GM21367 (cell line): ENCODE data around the gene PRRC1.
A peak's percentile ranks its signal among the peaks of the same experiment; 100 is the strongest.
"Not testable (repeated sequence)": the region's sequence is repeated elsewhere in the genome, so short reads cannot be mapped to it uniquely, and the experiment has no call there.

Experiments
- ATAC-seq: cut with Tn5 transposase; IDR thresholded peaks from one replicate; pipeline ENCODE4 v1.9.1; 2021; ENCODE audit not compliant: unreplicated experiment

The PRRC1 gene

GRCh38 chr5:127540553-127540952, 23.1 kb downstream of the PRRC1 start:
- not testable (repeated sequence) for ATAC-seq

DNA sequence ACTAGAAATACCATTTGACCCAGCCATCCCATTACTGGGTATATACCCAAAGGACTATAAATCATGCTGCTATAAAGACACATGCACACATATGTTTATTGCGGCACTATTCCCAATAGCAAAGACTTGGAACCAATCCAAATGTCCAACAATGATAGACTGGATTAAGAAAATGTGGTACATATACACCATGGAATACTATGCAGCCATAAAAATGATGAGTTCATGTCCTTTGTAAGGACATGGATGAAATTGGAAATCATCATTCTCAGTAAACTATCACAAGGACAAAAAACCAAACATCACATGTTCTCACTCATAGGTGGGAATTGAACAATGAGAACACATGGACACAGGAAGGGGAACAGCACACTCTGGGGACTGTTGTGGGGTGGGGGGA, 27.8 kb downstream of the PRRC1 start:
- ATAC-seq: not testable (repeated sequence)

DNA sequence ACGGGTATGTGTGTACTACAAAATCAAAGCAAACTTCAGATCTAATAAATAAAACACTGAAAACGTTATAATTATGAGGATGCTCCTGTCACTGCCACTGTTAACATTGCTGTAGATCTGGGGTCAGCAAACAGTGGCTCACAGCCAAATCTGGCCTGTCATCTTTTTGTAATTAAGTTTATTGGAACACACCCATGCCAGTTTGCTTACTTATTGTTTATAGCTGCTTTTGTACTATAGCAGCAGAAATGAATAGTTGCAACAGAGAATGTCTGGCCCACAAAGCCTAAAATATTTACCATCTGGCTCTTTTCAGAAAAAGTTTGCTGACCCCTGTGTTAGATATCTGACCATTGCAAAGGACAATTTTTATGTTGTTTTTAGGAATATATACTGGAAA, 32.1 kb downstream of the PRRC1 start:
- ATAC-seq: no peak

GRCh38 chr5:127550652-127551409, 33.4 kb downstream of the PRRC1 start:
- no peak for ATAC-seq

- no peak for ATAC-seq
These were observed 34.1 kb downstream of the PRRC1 start for GRCh38 chr5:127551410-127552041.

DNA sequence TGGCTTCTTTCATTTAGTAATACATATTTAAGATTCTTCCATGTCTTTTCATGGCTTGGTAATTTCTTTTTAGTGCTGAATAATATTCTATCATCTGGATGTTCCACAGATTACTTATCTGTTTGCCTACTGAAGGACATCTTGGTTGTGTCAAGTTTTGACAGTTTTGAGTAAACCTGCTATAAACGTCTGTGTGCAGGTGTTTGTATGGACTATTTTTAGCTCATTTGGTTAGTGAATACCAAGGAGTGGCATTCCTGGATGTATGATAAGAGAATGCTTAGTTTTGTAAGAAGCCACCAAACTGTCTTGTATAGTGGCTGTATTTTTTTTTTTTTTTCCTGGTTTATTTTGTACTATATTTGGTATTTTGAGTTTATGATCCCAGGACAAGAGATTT, 38.4 kb downstream of the PRRC1 start:
- ATAC-seq: no peak

DNA sequence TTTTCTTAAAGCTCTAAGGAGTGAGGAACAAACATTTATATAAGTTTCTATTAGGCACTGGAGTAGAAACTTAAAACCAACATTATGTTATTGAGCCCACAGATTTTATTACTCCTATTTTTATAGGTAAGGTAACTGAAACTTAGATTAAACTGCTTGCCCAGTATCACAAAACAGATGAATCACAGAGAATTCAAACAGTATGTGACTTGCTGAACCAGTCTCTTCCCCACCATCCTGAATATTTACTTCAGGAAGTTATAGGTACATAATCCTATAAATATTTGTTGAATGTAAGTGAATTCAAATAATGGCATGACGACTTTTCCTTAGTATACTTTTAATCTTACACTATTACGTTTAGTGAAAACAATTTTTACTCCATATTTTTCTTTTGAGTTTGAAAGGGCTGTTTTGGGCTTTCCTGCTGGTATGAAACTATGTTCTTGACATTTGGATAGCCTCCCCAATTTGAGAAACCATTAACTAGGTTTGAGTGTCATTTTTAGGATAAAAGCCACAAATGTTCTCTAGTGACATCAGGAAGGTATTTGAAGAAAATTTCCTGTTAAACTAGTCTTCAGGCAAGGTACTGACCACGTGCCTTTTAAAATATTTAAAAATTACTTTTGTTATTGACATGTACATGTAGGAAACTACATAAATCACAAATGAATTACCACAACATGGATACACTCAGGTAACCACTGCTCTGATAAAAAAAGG, 39.3 kb downstream of the PRRC1 start:
- ATAC-seq: no peak

DNA sequence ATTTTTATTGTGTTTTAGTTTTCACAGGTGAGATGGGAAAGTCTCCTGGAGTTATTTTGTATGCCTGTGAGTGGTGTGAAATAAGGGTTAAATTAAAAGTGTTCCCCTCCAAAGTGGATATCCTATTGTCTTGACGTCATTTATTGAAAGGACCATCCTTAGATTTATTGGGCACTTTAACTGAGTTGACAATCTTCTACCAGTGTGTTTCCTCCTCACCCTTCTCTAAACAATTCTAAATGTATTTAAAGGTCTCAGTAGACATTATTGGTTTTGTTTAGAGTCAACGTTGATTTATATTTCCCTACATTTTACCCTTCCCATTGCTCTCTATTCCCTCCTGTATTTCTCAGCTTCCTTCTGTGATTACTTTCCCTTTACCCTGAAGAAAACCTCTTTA, 40.8 kb downstream of the PRRC1 start:
- ATAC-seq: no peak

- ATAC-seq: no peak
These were observed 43.8 kb downstream of the PRRC1 start for GRCh38 chr5:127561254-127561653.

GRCh38 chr5:127562252-127562651, 44.8 kb downstream of the PRRC1 start:
- no peak for ATAC-seq

DNA sequence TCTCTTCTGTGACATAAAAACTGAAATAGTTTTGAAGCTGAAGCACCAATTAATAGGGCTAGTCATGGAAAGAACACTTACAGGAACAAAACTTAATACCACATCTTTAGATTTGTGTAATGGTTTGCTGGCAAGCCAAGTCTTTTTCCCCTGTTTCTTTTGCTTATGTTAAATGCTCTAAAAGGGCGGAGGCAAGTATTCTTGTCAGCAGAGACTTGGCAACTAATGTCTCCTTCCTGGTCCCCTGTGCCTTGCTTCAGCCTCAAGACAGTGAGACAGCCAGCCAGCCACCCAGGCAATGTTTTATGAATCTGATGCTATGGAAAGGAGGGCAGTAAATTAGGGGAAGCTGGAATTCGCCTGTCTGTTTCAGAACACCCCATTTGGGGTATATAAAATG, 45.7 kb downstream of the PRRC1 start:
- ATAC-seq: no peak

GRCh38 chr5:127564002-127564769, 46.7 kb downstream of the PRRC1 start:
- peak; percentile 44 for ATAC-seq

DNA sequence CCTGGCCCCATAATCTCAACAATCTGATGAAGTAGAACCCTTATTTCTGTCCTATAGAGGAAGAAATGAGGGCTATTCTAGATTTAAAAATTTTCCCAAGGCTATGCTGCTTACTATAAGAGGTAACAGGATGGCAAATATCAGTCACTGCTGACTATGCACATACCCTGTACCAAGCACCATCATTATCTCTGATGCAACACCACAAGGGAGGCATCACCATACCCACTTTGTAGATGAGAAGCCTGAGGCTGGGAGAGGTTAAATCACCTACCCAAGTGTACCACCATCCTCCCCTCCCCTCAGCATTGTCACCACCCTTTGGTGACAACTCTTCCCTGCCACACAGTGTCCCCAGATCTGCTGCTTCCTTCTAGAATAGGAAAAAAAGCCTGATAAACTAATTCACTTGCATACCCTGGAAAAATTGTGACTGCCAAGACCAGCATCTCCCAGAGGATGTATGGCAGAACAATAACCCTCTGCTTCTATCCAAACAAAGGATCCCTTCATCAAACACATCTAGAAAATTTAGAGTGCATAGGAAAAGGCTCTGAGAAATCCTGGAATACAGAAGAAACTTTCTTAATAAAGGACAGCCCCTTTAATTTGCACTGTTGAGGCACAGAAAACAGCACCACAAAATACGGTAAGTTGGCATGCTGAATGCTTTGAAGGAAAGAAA, 48.3 kb downstream of the PRRC1 start:
- ATAC-seq: no peak

- peak; percentile 68 for ATAC-seq
These were observed 49.8 kb downstream of the PRRC1 start for GRCh38 chr5:127567026-127567768.

- ATAC-seq: no peak
These were observed 50.7 kb downstream of the PRRC1 start for GRCh38 chr5:127568166-127568565.

GRCh38 chr5:127569471-127569870, 52.0 kb downstream of the PRRC1 start:
- not testable (repeated sequence) for ATAC-seq

- ATAC-seq: peak; percentile 54
These were observed 54.1 kb downstream of the PRRC1 start for GRCh38 chr5:127571314-127572131.

DNA sequence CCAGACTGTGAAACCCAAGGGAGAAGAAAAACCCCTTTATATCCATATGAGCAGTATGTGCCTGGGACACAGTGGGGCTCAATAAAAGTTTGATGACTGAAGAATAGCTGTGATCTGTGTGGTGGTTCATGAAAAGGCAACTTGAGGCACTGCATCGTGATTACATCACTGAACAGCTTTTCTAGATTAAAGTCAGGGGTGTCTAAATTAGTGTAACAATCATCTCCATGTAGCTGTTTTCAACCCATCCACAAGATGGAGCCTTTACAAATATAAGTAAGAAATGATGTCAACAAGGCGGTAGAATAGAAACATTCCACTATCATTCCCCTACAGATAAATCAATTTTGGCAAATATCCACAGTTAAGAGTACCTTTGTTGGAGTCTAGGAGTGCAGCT, 55.5 kb downstream of the PRRC1 start:
- no peak for ATAC-seq
